GM19023 (cell line): ENCODE measurements around the gene PSME1.
A peak's percentile ranks its signal among the peaks of the same experiment; 100 is the strongest.

Experiments
- ATAC-seq: cut with Tn5 transposase; IDR thresholded peaks from one replicate; pipeline ENCODE4 v1.9.1; 2021; ENCODE audit warnings: mild to moderate bottlenecking, moderate library complexity; ENCODE audit not compliant: unreplicated experiment

The PSME1 gene

GRCh38 chr14:24167469-24168114 is 31.6 kb downstream of the PSME1 start:
- ATAC-seq: no peak

GRCh38 chr14:24171422-24172260 is 35.6 kb downstream of the PSME1 start, which contains the start of gene REC8:
REC8 (plus strand) TSS chr14:24172080; CDS start chr14:24172553, 473 bp downstream.
- peak; percentile 83 for ATAC-seq

DNA sequence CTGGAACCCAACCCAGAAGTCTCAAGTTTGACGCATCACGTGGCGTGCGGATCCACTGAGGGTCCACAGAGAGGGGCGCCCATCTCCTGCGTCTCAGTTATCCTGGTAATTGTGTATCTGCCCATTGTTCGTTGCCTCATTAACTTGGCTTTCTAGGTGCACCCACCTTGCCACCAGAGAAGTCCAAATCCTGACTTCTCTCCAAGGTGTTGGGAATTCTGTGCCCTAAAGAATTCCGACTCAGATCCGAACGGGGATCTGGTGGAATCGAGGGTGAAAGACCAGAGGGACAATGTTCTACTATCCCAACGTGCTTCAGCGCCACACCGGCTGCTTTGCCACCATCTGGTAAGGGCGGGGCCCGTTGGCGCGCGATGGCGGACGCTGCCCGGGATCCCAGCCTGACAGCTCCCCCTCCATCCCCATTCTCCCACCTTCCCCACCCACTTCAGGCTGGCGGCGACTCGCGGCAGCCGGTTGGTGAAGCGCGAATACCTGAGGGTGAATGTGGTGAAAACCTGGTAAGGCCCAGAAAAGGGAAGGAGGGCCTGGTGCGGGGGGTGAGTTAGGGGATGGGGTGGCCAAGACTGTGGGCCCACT is 36.4 kb downstream of the PSME1 start:
- no peak for ATAC-seq

GRCh38 chr14:24172871-24173281 is 36.9 kb downstream of the PSME1 start:
- no peak for ATAC-seq

- no peak for ATAC-seq
Observed at GRCh38 chr14:24176599-24176998, 40.6 kb downstream of the PSME1 start.

DNA sequence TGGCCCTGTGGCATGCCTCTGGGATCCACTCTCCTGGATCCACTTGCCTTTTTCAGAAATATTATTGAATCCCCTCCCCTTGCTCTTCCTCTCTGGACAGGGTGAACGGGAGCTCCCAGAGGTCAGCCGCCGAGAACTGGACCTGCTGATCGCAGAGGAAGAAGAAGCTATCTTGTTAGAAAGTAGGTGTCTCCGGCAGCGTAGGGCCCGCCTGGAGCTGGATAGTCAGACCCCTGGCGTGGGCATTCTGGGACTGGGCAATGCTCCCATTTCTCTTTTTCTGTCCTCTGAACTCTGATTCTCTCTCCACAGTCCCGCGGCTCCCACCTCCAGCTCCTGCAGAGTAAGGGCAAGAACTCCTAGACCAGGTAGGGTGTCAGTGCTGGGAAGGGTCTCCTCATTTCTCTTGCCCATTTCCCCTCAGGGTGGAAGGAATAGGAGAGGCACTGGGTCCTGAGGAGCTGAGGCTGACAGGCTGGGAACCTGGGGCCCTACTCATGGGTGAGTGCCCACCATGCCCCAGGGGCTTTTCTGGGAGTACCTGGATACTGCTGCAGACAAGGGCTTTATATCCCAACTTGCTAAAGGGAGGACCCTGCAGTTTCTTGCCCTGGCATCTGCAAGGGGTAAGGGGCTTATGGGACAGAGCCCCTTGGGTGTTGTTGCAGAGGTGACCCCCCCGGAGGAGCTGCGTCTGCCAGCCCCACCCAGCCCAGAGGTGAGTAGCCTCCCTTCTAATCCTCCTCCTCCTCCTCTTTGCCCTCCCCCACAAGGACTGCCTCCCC is 41.2 kb downstream of the PSME1 start:
- ATAC-seq: no peak

GRCh38 chr14:24177891-24178290 is 41.9 kb downstream of the PSME1 start:
- no peak for ATAC-seq

- ATAC-seq: no peak
Observed at GRCh38 chr14:24178399-24179178, 42.6 kb downstream of the PSME1 start.

DNA sequence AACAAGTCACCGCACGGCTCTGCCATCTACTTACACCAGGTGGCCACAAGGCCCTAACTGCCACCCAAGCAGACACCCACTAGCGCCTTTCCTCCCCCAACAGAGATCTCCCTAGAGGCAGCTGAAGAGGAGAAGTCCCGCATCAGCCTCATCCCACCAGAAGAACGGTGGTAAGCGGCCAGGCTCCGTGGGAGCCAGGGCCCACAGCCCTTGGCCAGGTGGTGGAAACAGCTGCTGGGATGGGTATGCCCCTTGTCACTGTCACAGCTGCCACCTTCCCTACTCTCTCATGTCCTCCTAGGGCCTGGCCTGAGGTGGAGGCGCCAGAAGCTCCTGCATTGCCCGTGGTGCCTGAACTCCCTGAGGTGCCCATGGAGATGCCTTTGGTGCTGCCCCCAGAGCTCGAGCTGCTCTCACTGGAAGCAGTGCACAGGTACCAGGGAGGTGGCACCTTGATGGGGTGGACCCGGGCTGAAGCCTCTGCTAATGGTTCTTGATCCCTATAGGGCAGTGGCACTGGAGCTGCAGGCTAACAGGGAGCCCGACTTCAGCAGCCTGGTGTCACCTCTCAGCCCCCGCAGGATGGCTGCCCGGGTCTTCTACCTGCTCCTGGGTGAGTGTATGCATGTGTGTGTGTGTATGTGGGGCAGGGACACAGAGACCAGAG is 43.4 kb downstream of the PSME1 start:
- ATAC-seq: no peak

DNA sequence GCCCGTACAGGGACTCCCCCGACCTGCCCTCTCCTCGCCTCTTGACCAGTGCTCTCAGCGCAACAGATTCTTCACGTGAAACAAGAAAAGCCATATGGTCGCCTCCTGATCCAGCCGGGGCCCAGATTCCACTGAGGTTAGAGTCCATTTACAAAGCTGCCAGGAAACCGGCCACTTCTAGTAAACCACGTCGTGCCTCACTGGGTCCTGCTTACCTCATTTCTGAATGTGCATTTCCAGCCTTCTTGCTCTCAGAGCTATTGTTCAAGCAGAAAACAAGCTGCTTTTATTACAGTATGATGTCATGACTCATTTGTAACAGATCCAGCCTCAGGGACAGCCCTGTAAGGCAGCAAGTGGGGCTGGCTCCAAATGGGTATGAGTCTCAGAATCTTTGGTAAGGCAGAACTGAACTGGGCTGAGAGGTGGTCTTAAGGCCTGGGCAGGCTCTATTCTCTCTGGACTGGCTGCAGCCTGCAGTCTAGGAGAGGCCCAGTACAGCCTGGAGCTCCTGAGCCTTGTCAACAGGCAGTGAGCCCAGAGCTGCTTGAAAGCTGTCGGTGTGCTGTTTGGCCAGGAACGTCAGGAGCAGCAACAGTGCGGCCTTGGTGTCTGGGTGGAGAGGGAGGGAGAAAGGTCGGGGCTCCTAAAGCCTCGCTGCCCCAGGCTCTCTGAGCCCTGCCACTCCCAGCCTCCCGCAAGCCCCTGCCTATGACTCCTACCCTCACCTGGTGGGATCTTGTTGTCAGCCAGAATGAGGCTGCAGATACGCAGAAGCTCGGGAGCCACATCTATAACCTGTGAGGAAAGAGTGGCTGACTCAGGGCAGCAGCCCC is 44.2 kb downstream of the PSME1 start:
- ATAC-seq: no peak

DNA sequence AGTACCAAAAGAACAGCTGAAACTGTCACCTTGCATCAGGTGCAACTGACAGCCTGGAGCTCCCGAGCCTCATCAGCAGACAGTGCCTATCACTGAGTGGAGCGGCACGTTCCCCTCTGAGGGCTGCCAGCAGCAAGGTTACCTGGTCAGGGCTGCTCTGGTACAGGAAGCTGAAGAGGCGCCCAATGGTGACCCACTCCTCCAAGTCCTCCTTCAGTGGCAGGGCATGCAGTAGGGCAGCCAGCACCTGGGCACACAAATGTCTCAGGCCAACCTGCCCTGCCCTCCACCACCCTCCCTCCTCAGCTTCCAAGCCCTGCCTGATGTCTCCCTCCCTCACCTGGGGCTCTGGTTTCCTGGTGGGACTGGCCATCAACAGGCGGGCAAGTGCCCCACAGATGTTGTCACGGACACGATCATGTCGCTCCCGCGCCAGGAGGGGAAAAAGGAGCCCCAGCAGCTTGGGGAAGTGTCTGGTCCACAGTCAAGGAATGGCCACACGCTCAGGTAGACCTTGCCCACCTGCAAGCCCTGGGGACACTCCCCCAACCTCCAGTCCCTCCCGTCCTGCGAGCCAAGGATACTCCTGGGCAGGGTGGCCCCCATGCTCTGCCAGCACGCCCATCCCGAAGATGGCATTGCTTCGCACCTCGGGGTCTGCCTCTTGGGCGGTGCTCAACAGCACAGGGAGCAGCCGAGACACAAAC is 45.5 kb downstream of the PSME1 start:
- no peak for ATAC-seq

- no peak for ATAC-seq
Observed at GRCh38 chr14:24182110-24182882, 46.3 kb downstream of the PSME1 start.

GRCh38 chr14:24183014-24183481 is 47.1 kb downstream of the PSME1 start:
- ATAC-seq: no peak

DNA sequence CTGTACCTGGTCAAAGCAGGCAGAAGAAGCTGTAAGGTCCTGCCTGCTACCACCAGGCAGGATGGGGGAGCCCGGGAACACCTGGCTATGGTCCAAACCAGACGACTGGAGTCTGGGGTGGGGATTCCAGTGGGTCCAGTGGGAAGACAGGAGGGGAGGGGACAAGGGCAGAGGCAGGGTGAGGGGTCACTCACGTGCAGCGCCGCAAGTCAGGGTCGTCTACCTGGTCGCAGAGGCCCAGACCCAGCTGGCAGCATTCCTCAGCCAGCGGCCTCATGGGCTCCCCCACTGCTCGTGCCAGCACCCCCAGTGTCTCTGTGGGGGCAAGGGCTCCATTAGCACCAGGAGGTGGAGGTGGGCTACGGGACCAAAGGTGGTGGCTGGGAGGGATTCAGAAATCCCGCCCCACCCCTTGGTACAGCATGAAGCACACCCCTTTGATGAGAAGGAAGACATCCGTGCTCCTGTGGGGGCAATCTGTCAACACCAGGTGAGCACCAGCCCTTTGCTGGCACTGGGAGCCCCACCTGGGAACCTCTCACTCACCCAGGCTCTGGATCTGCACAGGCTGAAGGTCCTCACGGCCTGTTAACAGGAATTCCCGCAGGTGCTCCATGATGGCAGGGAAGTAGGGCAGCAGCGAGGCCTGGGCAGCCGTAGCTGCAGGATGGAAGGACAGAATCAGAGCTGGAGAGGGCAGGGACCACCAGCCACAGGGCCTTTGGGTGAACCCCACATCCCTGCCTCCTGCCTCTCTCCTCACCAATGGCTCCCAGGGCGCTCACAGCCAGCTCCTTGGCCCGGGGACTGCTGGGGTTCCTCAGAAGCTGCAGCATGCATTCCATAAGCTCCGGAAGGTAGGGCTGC is 48.3 kb downstream of the PSME1 start:
- ATAC-seq: no peak

GRCh38 chr14:24185026-24185425 is 49.0 kb downstream of the PSME1 start:
- no peak for ATAC-seq

DNA sequence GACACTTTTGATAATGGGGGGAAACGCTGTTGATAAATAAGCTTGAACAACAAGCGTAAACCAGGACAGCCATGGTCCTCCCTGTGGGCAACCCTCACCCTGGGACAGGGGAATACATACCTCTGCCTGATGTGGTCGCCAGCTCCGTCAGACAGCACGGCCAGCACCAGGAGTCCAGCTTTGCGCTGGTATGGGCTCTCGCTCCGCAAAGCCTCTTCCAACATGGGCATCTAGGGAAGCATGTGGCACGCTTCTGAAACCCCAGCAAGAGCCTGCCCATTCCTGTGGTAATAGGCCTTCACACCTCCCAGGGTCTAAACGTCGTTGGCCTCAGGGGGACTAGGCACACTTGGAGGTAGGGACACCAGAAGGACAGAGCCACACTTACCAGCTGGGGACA is 49.7 kb downstream of the PSME1 start:
- ATAC-seq: no peak
